Measurements from ENCODE around the gene PEAK1.

PEAK1 gene

DNA sequence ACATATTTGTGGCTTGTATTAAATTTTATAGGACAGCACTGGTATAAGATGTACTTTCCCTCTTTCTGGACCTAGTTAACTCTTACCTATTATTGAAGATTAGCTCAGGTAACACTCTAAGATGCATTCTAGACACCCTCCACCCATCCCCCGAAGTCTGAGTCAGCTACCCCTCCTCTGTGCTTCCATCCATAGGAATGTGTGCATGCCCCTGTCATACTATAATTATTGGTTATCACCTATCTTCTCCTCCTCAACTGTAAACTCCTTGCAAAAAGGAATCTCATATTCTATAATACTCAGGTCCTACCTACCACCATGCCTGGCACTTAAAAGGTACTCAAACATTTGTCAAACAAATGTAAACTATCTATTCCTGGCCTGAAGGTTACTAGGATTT lies 3.0 kb downstream of the PEAK1 start:
- no peak for TF ChIP-seq CTCF (IDR thresholded peaks at IDR 0.05)
- no peak overlapping the region for H3K4me3 ChIP-seq
- no peak for DNase-seq (ENCODE audit: low spot score)
- H3K27ac ChIP-seq, result no peak overlapping the region

DNA sequence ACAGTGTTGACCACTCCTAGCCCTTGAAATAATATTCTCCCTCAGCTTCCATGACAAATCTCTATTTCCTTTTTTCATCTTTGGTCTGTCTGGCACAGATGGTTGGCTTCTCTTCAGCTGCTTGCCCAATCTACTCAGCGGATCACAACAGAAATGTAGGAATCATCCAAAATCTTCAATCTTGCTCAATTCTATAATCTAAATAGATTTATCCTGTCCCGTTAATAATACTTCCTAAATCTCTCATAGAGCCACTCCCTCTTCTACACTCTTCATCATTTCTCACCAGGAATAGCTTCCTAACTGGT lies 3.8 kb downstream of the PEAK1 start:
- no peak for DNase-seq (ENCODE audit: low spot score)

GRCh38 chr15:77415450-77416147 lies 4.3 kb downstream of the PEAK1 start:
- no peak for TF ChIP-seq CTCF (IDR thresholded peaks at IDR 0.05)
- DNase-seq (ENCODE audit: low spot score), result no peak
- peak overlapping the region in 1 of 2 donors; percentile 15 for H3K27ac ChIP-seq
- H3K4me3 ChIP-seq, result no peak overlapping the region

More for the DNA sequence above, 3.8 kb downstream of the PEAK1 start:
- H3K4me3 ChIP-seq, result no peak overlapping the region
- TF ChIP-seq CTCF (IDR thresholded peaks at IDR 0.05), result no peak
- peak overlapping the region in 1 of 2 donors; percentile 15 for H3K27ac ChIP-seq

DNA sequence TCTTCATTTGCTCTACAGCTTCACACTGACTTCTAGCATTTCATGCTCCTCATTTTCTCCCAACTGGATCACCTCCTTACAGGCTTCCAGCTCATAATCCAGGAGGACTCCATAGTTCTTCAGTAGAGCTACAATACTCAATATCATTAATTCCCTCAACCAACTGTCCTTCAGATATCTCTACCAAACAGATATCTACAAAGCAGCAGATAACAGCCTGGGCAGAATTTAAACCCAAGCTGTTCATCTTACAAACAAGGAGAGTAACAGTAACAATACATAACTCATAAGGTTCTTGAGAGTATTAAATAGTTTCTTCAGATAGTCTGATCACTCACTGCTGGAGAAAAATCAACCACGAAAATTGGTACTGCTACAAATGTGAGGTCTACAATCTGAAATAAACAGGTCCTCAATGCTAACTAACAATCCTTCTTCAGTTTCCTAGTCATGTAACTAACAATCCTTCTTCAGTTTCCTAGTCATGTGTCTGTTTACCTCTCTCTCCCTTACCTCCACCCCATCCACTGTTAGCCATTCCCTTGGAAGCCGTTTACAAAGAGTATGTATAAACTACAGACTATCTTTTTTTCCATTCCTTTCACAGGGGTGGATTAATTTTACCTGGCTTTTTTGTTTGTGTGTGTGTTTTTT lies 5.0 kb downstream of the PEAK1 start:
- H3K27ac ChIP-seq, result no peak overlapping the region
- DNase-seq (ENCODE audit: low spot score), result no peak
- no peak overlapping the region for H3K4me3 ChIP-seq
- TF ChIP-seq CTCF (IDR thresholded peaks at IDR 0.05), result no peak

DNA sequence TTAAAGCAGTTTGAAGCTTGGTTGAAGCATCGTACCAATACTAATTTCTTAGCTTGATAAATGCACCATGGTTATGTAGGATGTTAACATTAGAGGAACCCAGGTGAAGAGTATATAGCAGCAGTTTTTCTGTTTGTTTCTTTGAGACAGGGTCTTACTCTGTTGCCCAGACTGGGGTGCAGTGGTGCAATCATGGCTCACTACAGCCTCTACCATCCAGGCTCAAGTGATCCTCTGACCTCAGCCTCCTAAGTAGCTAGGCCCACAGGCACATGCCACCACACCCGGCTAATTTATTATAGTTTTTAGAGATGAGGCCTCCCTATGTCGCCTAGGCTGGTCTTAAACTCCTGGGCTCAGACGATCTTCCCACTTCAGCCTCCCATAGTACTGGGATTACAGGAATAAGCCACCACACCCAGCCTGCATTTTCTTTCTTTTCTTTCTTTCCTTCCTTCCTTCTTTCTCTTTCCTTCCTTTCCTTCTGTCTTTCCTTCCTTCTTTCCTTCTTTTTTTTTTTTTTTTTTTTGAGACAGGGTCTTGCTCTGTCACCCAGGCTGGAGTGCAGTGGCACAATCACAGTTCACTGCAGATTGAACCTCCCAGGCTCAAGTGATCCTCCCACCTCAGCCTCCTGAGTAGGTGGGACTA lies 6.1 kb downstream of the PEAK1 start:
- Histone ChIP-seq H3K27ac (no peak overlapping the region), H3K4me3 (no peak overlapping the region)
- DNase-seq (ENCODE audit: low spot score), result no peak
- TF ChIP-seq CTCF (IDR thresholded peaks at IDR 0.05), result no peak

DNA sequence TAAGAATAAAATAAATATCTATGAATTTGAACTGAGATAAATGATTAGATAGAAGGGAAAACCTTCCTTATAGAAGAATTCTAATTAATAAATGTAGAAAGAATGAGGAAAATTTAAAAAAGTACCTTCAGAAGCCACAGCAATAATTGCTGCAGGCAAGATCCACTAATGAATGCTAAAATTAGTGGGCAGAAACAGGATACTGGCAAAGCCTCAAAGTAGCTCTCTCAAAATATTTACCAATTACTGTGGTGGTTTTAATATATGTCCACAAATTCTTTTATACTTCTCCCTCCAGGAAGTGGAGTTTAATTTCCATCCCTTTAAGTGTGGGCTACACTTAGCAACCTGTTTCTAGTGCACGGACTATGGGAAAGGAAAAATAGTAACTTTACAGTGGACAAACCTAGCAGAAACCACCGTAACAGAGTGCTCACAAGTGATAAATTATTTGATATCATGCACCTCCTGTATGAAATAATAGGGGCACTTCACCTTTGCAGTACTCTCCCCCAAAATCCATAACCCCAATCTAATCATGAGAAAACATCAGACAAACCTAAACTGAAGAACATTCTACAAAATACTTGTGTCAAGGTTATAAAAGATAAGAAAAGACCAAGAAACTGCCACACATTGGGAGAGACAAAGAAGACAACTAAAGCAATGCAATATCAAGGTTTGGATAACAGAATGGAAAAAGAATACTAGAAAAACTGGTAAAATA lies 6.8 kb downstream of the PEAK1 start:
- no peak for DNase-seq (ENCODE audit: low spot score)
- H3K27ac ChIP-seq, result no peak overlapping the region
- H3K4me3 ChIP-seq, result no peak overlapping the region
- TF ChIP-seq CTCF (IDR thresholded peaks at IDR 0.05), result no peak

All from coronary artery (tissue), 2 donors.